Esophagus (tissue), 2 donors: ENCODE results near the gene FSTL5. TPM values are rescaled to one million over a fixed set of nuclear protein-coding genes. Genes with fewer than 3 reads are reported as not detected.
"Not testable (repeated sequence)": the region's sequence is repeated elsewhere in the genome, so short reads cannot be mapped to it uniquely, and the experiment has no call there.

Source experiments
- H3K27ac ChIP-seq, 2 donors: one replicate each; pipeline ENCODE4 v1.5.1; 2013; ENCODE audit warnings: low read depth in 2 of 2, mild to moderate bottlenecking in 2 of 2, inconsistent platforms in 1 of 2, low read length in 1 of 2, moderate library complexity in 1 of 2
- H3K27me3 ChIP-seq, 2 donors: one replicate each; pipeline ENCODE4 v1.6.1; 2013; ENCODE audit warnings: low read length in 2 of 2, control low read depth in 1 of 2, mild to moderate bottlenecking in 1 of 2; ENCODE audit not compliant: insufficient read depth in 2 of 2, control insufficient read depth in 1 of 2
- H3K36me3 ChIP-seq, 2 donors: one replicate each; pipeline ENCODE4 v1.6.1; 2013; ENCODE audit warnings: low read length in 1 of 2; ENCODE audit not compliant: control insufficient read depth in 2 of 2, insufficient read depth in 2 of 2
- H3K4me1 ChIP-seq, 2 donors: one replicate each; pipeline ENCODE4 v1.6.1; 2013; ENCODE audit warnings: low read length in 1 of 2; ENCODE audit not compliant: control insufficient read depth in 2 of 2, insufficient read depth in 2 of 2
- H3K4me3 ChIP-seq, 2 donors: one replicate each; pipeline ENCODE4 v1.5.1; 2013; ENCODE audit warnings: low read length in 2 of 2, mild to moderate bottlenecking in 2 of 2, low read depth in 1 of 2, moderate library complexity in 1 of 2
- H3K9me3 ChIP-seq, 2 donors: one replicate each; pipeline ENCODE4 v1.6.1; 2013; ENCODE audit warnings: mild to moderate bottlenecking in 2 of 2, low read depth in 1 of 2, low read length in 1 of 2, moderate library complexity in 1 of 2; ENCODE audit not compliant: control insufficient read depth in 2 of 2, insufficient read depth in 1 of 2
- WGBS, 2 donors: extraction: QIAGEN DNeasy Blood & Tissue Kit; methylation state at CpG; one replicate each; pipeline ENCODE4 v1.1.7; 2013; 5-methylcytosine and 5-hydroxymethylcytosine counted together
- polyA plus RNA-seq, 2 donors: library from polyadenylated mRNA; stranded (reverse); fragments of 200-250 nt; gene quantifications; one replicate each; pipeline ENCODE4 v1.2.3, GENCODE V29; 2013
- donor health status: healthy with polysubstance abuse.
- donor health status: Bipolar disorder and iron deficiency.

Gene FSTL5
- polyA plus RNA-seq, 2 donors, result not detected

GRCh38 chr4:161792991-161793390, 370.8 kb downstream of the FSTL5 start:
- H3K4me1 ChIP-seq, result no peaks in the 10 kb centered on the region
- WGBS, 2 donors, result 87 to 90% methylated on average over 4 of the region's 4 CpGs
- H3K36me3 ChIP-seq, result no peaks in the 10 kb centered on the region
- H3K27ac ChIP-seq, result no peak overlapping the region
- no peaks in the 10 kb centered on the region for H3K27me3 ChIP-seq
- peaks cover 0 to 12% of the 10 kb centered on the region in 2 donors for H3K9me3 ChIP-seq
- H3K4me3 ChIP-seq, result no peak overlapping the region

- Histone ChIP-seq H3K27me3 (no peaks in the 10 kb centered on the region), H3K4me3 (no peak overlapping the region), H3K4me1 (no peaks in the 10 kb centered on the region), H3K9me3 (peaks cover 0 to 12% of the 10 kb centered on the region in 2 donors), H3K36me3 (no peaks in the 10 kb centered on the region), H3K27ac (no peak overlapping the region)
- WGBS, 2 donors, result 87 to 92% methylated on average over 13 of the region's 13 CpGs
Observed at GRCh38 chr4:161791796-161792556, 371.8 kb downstream of the FSTL5 start.

DNA sequence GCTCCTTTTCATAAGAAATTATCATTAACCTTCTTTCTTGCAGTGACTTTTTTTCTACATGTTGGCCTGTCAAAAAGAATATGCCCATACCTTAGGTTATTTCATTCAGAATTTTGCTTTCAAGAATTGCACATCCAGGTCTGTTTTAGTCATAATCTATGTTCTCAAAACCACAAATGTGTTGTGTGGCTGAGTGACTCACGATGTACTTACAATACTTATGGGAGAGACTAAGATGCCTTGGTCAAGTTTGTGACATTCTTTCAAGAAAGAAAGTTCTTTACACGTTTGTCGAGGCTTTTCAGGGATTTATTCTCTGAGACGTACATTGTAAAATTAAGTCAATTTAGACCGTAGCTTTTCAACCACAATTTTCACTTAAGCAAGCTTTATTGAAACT, 396.7 kb downstream of the FSTL5 start:
- Histone ChIP-seq H3K27me3 (no peaks in the 10 kb centered on the region), H3K4me3 (no peak overlapping the region), H3K27ac (no peak overlapping the region), H3K9me3 (no peaks in the 10 kb centered on the region), H3K4me1 (no peaks in the 10 kb centered on the region), H3K36me3 (no peaks in the 10 kb centered on the region)
- 45 to 63% methylated on average over 5 of the region's 5 CpGs for WGBS, 2 donors

DNA sequence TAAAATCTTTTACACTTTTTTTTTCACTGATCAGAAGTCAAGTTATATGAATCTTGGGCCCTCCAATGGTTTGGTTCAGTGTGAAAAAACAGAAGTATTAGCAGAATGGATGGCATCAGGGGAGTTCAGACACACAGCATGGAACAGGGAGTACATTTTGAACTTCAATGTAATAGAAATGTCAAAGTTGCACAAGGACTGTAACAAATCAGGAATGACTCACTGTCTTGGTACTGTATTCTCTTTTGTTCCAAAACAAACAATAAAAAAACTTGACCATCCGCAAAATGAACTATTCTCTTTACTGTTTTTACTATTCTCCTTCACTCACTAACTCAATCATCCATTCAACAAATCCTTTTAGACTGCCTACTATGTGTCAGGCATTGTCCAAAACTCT, 401.0 kb downstream of the FSTL5 start:
- H3K36me3 ChIP-seq, result no peaks in the 10 kb centered on the region
- H3K27ac ChIP-seq, result no peak overlapping the region
- no peaks in the 10 kb centered on the region for H3K9me3 ChIP-seq
- H3K4me1 ChIP-seq, result no peaks in the 10 kb centered on the region
- no peaks in the 10 kb centered on the region for H3K27me3 ChIP-seq
- 55 to 57% methylated on average over 1 of the region's 1 CpG for WGBS, 2 donors
- no peak overlapping the region for H3K4me3 ChIP-seq

DNA sequence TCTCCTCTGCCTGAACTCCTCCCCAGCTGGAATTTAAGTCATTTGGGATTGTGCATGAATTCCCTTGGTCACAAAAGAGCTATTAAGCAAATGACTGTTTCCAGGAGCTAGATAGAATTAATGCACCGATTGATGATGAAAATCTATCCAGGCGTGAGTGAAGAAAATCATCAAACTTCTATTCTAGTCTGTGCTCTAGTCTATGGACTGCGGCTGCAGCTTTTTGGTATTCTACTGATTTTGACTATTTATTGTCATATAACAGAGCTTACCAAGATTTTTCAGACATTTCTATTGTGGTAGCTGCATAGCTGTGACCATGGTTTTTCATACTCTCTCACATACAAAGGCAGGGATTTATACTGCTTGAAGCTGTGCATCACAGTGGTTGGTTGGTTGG, 403.8 kb downstream of the FSTL5 start:
- no peak overlapping the region for H3K4me3 ChIP-seq
- 89% methylated on average over 3 of the region's 3 CpGs for WGBS, 2 donors
- H3K27me3 ChIP-seq, result no peaks in the 10 kb centered on the region
- H3K36me3 ChIP-seq, result no peaks in the 10 kb centered on the region
- H3K9me3 ChIP-seq, result no peaks in the 10 kb centered on the region
- H3K27ac ChIP-seq, result no peak overlapping the region
- no peaks in the 10 kb centered on the region for H3K4me1 ChIP-seq

DNA sequence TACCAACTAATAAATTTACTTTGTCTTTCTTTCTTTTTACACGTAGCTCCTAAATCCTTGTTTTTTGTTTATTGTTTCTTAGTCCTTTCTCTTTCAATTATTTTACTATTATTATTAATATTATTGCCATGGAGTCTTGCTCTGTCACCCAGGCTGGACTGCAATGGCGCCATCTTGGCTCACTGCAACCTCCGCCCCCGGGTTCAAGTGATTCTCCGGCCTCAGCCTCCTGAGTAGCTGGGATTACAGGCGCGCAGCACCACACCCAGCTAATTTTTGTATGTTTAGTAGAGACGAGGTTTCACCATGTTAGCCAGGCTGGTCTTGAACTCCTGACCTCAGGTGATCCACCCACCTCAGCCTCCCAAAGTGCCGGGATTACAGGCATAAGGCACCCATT, 405.4 kb downstream of the FSTL5 start:
- H3K27me3 ChIP-seq, H3K9me3 ChIP-seq, H3K27ac ChIP-seq, H3K4me3 ChIP-seq, H3K36me3 ChIP-seq, H3K4me1 ChIP-seq: not testable (repeated sequence)
- WGBS, 2 donors, result 90% methylated on average over 9 of the region's 9 CpGs

DNA sequence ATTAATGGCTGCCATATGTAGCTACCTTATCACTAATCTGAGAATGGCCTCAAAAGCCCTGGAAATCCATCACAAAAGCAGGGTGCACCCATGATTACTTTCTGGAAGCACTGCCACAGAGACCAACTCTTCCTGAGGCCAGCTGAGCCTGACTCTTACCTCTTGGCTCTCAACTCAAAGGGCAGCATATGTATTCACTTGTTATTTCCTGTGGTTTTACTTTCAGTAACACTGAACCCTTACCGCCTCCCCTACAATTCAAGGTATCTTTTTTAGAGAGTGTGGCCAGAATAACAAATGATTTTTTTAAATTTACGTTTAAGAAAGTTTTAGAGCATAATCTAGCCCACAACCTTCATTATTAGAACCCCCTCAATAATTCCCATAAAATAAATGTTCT, 434.9 kb downstream of the FSTL5 start:
- WGBS, 2 donors, result 71 to 75% methylated on average over 2 of the region's 2 CpGs
- Histone ChIP-seq H3K36me3 (no peaks in the 10 kb centered on the region), H3K27me3 (no peaks in the 10 kb centered on the region), H3K27ac (no peak overlapping the region), H3K9me3 (no peaks in the 10 kb centered on the region), H3K4me1 (no peaks in the 10 kb centered on the region), H3K4me3 (no peak overlapping the region)

- no peaks in the 10 kb centered on the region for H3K36me3 ChIP-seq
- H3K9me3 ChIP-seq, result no peaks in the 10 kb centered on the region
- no peak overlapping the region for H3K27ac ChIP-seq
- no peaks in the 10 kb centered on the region for H3K4me1 ChIP-seq
- H3K4me3 ChIP-seq, result no peak overlapping the region
- H3K27me3 ChIP-seq, result no peaks in the 10 kb centered on the region
Observed at GRCh38 chr4:161721947-161722346, 441.9 kb downstream of the FSTL5 start.

- no peaks in the 10 kb centered on the region for H3K9me3 ChIP-seq
- H3K27me3 ChIP-seq, result no peaks in the 10 kb centered on the region
- 41 to 44% methylated on average over 1 of the region's 1 CpG for whole genome bisulfite sequencing, 2 donors
- no peak overlapping the region for H3K4me3 ChIP-seq
- no peaks in the 10 kb centered on the region for H3K4me1 ChIP-seq
- H3K36me3 ChIP-seq, result no peaks in the 10 kb centered on the region
- H3K27ac ChIP-seq, result no peak overlapping the region
Observed at GRCh38 chr4:161717084-161717483, 446.7 kb downstream of the FSTL5 start.

GRCh38 chr4:161714931-161715330, 448.9 kb downstream of the FSTL5 start:
- no peaks in the 10 kb centered on the region for H3K9me3 ChIP-seq
- H3K27me3 ChIP-seq, result no peaks in the 10 kb centered on the region
- no peak overlapping the region for H3K27ac ChIP-seq
- H3K36me3 ChIP-seq, result no peaks in the 10 kb centered on the region
- H3K4me3 ChIP-seq, result no peak overlapping the region
- no peaks in the 10 kb centered on the region for H3K4me1 ChIP-seq
- 34 to 54% methylated on average over 1 of the region's 1 CpG for WGBS, 2 donors
